Measurements from ENCODE around the gene KCNJ6. TPM values are rescaled to one million over a fixed set of nuclear protein-coding genes. Genes with fewer than 3 reads are reported as not detected.

The KCNJ6 gene
- total RNA-seq, 1 experiment from 2014 or later: not detected

GRCh38 chr21:37866027-37866426, 50.2 kb downstream of the KCNJ6 start:
- in situ Hi-C loops (cut with HindIII; ENCODE audit: low pct_unique_long_range_greater_than_20kb, low sequenced_read_pairs): no loop called here
- ChIA-PET CTCF (no interaction called here), POLR2A (no interaction called here)
- intact Hi-C loops (cut with micrococcal nuclease; ENCODE audit: unreplicated experiment): no loop called here
- ATAC-seq (no peak), DNase-seq (ENCODE audit: low read depth, low spot score) (no peak)
- Histone ChIP-seq H3K27me3 (ENCODE audit: control insufficient read depth, insufficient read depth, low read length) (peaks cover 3% of the 10 kb centered on the region; the same call in 1 of the 2 replicates), H3K4me1 (ENCODE audit: control insufficient read depth, insufficient read depth, low read length) (no peaks in the 10 kb centered on the region), H3K36me3 (ENCODE audit: control insufficient read depth, insufficient read depth, low read length) (no peaks in the 10 kb centered on the region), H3K9me3 (ENCODE audit: control insufficient read depth, insufficient read depth, low read depth, low read length) (no peaks in the 10 kb centered on the region), H3K4me3 (ENCODE audit: low read depth in 2 of 2, low read length in 2 of 2) (no peak overlapping the region), H3K27ac (ENCODE audit: low read length) (no peak overlapping the region)
- TF ChIP-seq TCF7L2 (IDR thresholded peaks at IDR 0.05; ENCODE audit: low read depth, low read length) (no peak), CTCF (IDR thresholded peaks at IDR 0.05) (no peak), REST (IDR thresholded peaks at IDR 0.05; ENCODE audit: insufficient read depth in 1 of 2, low read depth in 2 of 2, low read length in 1 of 2) (no peak), SIN3A (IDR thresholded peaks at IDR 0.05; ENCODE audit: borderline replicate concordance, insufficient read depth, low read depth, low read length) (no peak), POLR2AphosphoS5 (IDR thresholded peaks at IDR 0.05; ENCODE audit: low read depth, low read length) (no peak)
- BruUV-seq (replicated peaks): no TSS peak

DNA sequence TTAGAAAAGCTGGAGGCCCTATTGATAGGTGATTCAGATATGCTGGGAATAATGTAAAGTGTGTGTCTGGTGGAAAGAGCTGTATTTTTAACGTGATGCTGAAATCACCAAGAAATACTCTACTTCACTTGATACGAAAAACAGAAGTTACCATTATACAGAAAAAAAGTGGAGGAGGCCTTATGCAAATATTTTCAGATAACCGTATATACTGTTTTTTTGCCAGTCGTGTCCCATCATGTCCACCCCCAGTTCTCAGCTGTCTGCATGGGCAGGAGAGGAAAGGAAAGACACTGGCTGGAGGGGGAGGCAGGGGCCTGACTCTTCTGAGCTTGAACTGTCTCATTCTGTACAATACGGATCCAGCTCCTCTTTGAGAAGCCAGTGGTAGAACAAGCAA, 51.1 kb downstream of the KCNJ6 start:
- CTCF ChIA-PET: no interaction called here

More for the DNA sequence above, 51.1 kb downstream of the KCNJ6 start:
- H3K4me1 ChIP-seq (ENCODE audit: control insufficient read depth, insufficient read depth, low read length): no peaks in the 10 kb centered on the region
- no peak overlapping the region for H3K27ac ChIP-seq (ENCODE audit: low read length)
- no peaks in the 10 kb centered on the region for H3K9me3 ChIP-seq (ENCODE audit: control insufficient read depth, insufficient read depth, low read depth, low read length)
- ATAC-seq (no peak), DNase-seq (ENCODE audit: low read depth, low spot score) (no peak)
- TF ChIP-seq REST (IDR thresholded peaks at IDR 0.05; ENCODE audit: insufficient read depth in 1 of 2, low read depth in 2 of 2, low read length in 1 of 2) (no peak), TCF7L2 (IDR thresholded peaks at IDR 0.05; ENCODE audit: low read depth, low read length) (no peak), CTCF (IDR thresholded peaks at IDR 0.05) (no peak), SIN3A (IDR thresholded peaks at IDR 0.05; ENCODE audit: borderline replicate concordance, insufficient read depth, low read depth, low read length) (no peak), POLR2AphosphoS5 (IDR thresholded peaks at IDR 0.05; ENCODE audit: low read depth, low read length) (no peak)
- no peaks in the 10 kb centered on the region for H3K36me3 ChIP-seq (ENCODE audit: control insufficient read depth, insufficient read depth, low read length)
- in situ Hi-C loops (cut with HindIII; ENCODE audit: low pct_unique_long_range_greater_than_20kb, low sequenced_read_pairs): no loop called here
- POLR2A ChIA-PET: interaction anchor here (0.7 kb wide), 1 partner anchor 34 kb away, joined by 7 read pairs; no protein-coding TSS in a partner anchor
- intact Hi-C loops (cut with micrococcal nuclease; ENCODE audit: unreplicated experiment): no loop called here
- peaks cover 3% of the 10 kb centered on the region; the same call in 1 of the 2 replicates for H3K27me3 ChIP-seq (ENCODE audit: control insufficient read depth, insufficient read depth, low read length)
- no peak overlapping the region for H3K4me3 ChIP-seq (ENCODE audit: low read depth in 2 of 2, low read length in 2 of 2)
- no TSS peak for BruUV-seq (replicated peaks)
